PC-3 (cell line): Measurements from ENCODE around the gene TCF20. TPM values are rescaled to one million over a fixed set of nuclear protein-coding genes. Genes with fewer than 3 reads are reported as not detected.

Experiments
- ATAC-seq: fragments of 200-7000 bp; cut with Tn5 transposase; 2 replicates; pipeline ENCODE4 v1.9.1; 2020; ENCODE audit warnings: mild to moderate bottlenecking, moderate library complexity
- BruUV-seq: library from RNA; stranded (reverse); fragments of 400-500 nt; replicated peaks from 2 replicates; lab custom pipeline; 2021; lab: Mats Ljungman, UMichigan
- CTCF ChIA-PET: fragments of 300-600 bp; sonication (Branson Sonifier 250); formaldehyde crosslinking; loops from one replicate; lab custom pipeline; 2022; ENCODE audit warnings: antibody characterized with exemption; lab: Charles Lee
- POLR2A ChIA-PET: fragments of 300-600 bp; sonication (Branson Sonifier 250); formaldehyde crosslinking; loops from one replicate; lab custom pipeline; 2022; ENCODE audit warnings: antibody characterized with exemption; ENCODE audit not compliant: unreplicated experiment; lab: Charles Lee
- DNase-seq: peaks from one replicate; pipeline ENCODE4 v3.0.0-alpha.2; 2015
- H2AFZ ChIP-seq: fragments of 300-600 bp; sonication (generic); 2 replicates; pipeline ENCODE4 v1.6.0; 2016; ENCODE audit warnings: antibody characterized with exemption, low read length
- H3F3A ChIP-seq: fragments of 300-600 bp; sonication (generic); one replicate; pipeline ENCODE4 v1.6.0; 2017; ENCODE audit warnings: antibody characterized with exemption, low read length, control low read depth, mild to moderate bottlenecking; ENCODE audit not compliant: unreplicated experiment
- H3K27ac ChIP-seq: fragments of 300-600 bp; sonication (generic); 2 replicates; pipeline ENCODE4 v1.5.1; 2016; ENCODE audit warnings: mild to moderate bottlenecking, low read length
- H3K27me3 ChIP-seq: fragments of 300-600 bp; sonication (generic); 2 replicates; pipeline ENCODE4 v1.6.1; 2016; ENCODE audit warnings: low read length, mixed read lengths
- H3K36me3 ChIP-seq: fragments of 300-600 bp; sonication (generic); 2 replicates; pipeline ENCODE4 v1.6.1; 2016; ENCODE audit warnings: low read depth, mixed run types, low read length, mixed read lengths
- H3K4me1 ChIP-seq: fragments of 300-600 bp; sonication (generic); 2 replicates; pipeline ENCODE4 v1.5.1; 2016; ENCODE audit warnings: low read length; ENCODE audit not compliant: insufficient read depth
- H3K4me2 ChIP-seq: fragments of 300-600 bp; sonication (generic); 2 replicates; pipeline ENCODE4 v1.6.0; 2016; ENCODE audit warnings: low read length
- H3K4me3 ChIP-seq: fragments of 300-600 bp; sonication (generic); 2 replicates; pipeline ENCODE4 v1.5.1; 2016; ENCODE audit warnings: mild to moderate bottlenecking, low read length, mixed read lengths
- H3K79me2 ChIP-seq: fragments of 300-600 bp; sonication (generic); 2 replicates; pipeline ENCODE4 v1.6.1; 2017; ENCODE audit warnings: low read length, mixed read lengths
- H3K9ac ChIP-seq: fragments of 300-600 bp; sonication (generic); 2 replicates; pipeline ENCODE4 v1.6.0; 2016; ENCODE audit warnings: mild to moderate bottlenecking, low read length
- H3K9me2 ChIP-seq: fragments of 300-600 bp; sonication (generic); replicated peaks from 2 replicates; pipeline ENCODE4 v1.6.1; 2016; ENCODE audit warnings: mixed run types, low read length, mixed read lengths
- H3K9me3 ChIP-seq: fragments of 300-600 bp; sonication (generic); 2 replicates; pipeline ENCODE4 v1.6.1; 2016; ENCODE audit warnings: low read length, mixed read lengths
- H4K20me1 ChIP-seq: fragments of 300-600 bp; sonication (generic); 2 replicates; pipeline ENCODE4 v1.6.1; 2016; ENCODE audit warnings: low read length, mixed read lengths
- CTCF ChIP-seq: fragments of 300-600 bp; sonication (generic); conservative IDR thresholded peaks from 2 replicates; pipeline ENCODE4 v1.5.1; 2017; ENCODE audit warnings: antibody characterized with exemption, low read depth, mild to moderate bottlenecking, low read length
- EZH2 ChIP-seq: fragments of 300-600 bp; sonication (generic); IDR thresholded peaks from one replicate; pipeline ENCODE4 v1.6.1; 2017; ENCODE audit warnings: antibody characterized with exemption, mild to moderate bottlenecking, low read length; ENCODE audit not compliant: unreplicated experiment
- EZH2phosphoT487 ChIP-seq: fragments of 300-600 bp; sonication (generic); IDR thresholded peaks from 2 replicates; pipeline ENCODE4 v1.6.1; 2018; ENCODE audit warnings: mild to moderate bottlenecking, antibody characterized with exemption, low read length, borderline replicate concordance
- intact Hi-C: fragments of 100-400 bp; cut with micrococcal nuclease; formaldehyde crosslinking; loops from 2 replicates; pipeline ENCODE4 v1.9.0; 2023
- total RNA-seq: library from RNA; depleted of rRNA; stranded (reverse); fragments of >200 nt; gene quantifications from 2 replicates; pipeline ENCODE4 v1.2.3, GENCODE V29; 2014

TCF20 gene
- total RNA-seq, 1 experiment from 2014 or later, result 36.0 TPM

DNA sequence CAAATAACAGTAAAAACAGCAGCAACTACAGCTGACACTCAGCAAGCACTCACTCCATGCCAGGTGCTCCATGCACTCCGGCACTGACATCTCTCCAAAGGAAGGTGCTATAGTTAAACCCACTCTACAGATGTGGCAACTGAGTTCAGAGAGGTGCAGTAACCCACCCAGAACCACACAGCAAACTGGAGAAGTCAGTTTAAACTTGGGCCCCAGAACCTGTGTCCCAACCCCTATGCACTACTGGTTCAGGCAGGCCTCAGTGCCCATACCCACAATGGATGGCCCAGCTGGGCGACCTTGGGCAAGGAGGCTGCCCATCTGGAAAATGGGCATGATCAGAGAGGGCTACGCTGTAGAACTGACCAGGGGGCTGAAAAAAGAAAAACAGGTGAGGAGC lies 26.4 kb upstream of the TCF20 start:
- Histone ChIP-seq H3K9me3 (no peaks in the 10 kb centered on the region), H4K20me1 (no peaks in the 10 kb centered on the region), H3K79me2 (no peaks in the 10 kb centered on the region), H3K9me2 (no peaks in the 10 kb centered on the region), H3K4me2 (no peak overlapping the region), H3F3A (no peaks in the 10 kb centered on the region), H3K4me1 (no peaks in the 10 kb centered on the region), H3K27me3 (no peaks in the 10 kb centered on the region), H3K9ac (no peak overlapping the region), H3K36me3 (no peaks in the 10 kb centered on the region), H3K27ac (no peak overlapping the region), H2AFZ (no peak overlapping the region), H3K4me3 (no peak overlapping the region)
- ATAC-seq (no peak), DNase-seq (no peak)
- ChIA-PET POLR2A (no interaction called here), CTCF (interaction anchor here (0.5 kb wide), 1 partner anchor 9 kb away, joined by 13 read pairs; no protein-coding TSS in a partner anchor)
- intact Hi-C loops, result no loop called here
- TF ChIP-seq EZH2phosphoT487, result no peak
- no peak for TF ChIP-seq CTCF
- TF ChIP-seq EZH2, result no peak
- no TSS peak for BruUV-seq

DNA sequence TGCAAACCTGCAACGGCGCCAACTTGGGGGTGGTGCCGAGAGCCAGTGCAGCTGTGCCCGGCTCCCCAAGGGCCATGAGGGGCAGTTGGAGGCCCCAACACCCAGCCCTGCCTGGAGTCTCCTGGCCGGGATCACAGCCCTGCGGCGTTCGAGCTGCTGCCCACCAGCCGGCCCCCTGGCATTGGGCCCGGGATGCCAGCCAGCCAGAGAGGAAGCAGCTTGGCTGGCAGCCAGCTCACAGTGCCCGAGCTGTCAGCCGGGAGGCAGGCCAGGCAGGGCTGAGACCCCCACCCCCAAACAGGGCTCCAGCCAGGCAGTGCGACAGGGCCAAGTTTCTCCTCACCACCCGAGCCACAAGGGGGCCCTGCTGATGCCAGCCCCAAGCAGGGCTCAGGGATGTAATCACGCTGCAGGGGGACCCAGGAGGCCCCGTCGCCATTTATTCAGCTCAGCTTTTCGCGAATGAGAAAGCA lies 26.0 kb upstream of the TCF20 start:
- Histone ChIP-seq H3K4me2 (no peak overlapping the region), H3K9me2 (no peaks in the 10 kb centered on the region), H3K36me3 (no peaks in the 10 kb centered on the region), H3K27me3 (no peaks in the 10 kb centered on the region), H3K4me1 (no peaks in the 10 kb centered on the region), H4K20me1 (no peaks in the 10 kb centered on the region), H3K9ac (no peak overlapping the region), H3K9me3 (no peaks in the 10 kb centered on the region), H3K4me3 (no peak overlapping the region), H3K79me2 (no peaks in the 10 kb centered on the region), H3K27ac (no peak overlapping the region), H3F3A (no peaks in the 10 kb centered on the region), H2AFZ (no peak overlapping the region)
- CTCF ChIA-PET, result no interaction called here
- DNase-seq (no peak), ATAC-seq (no peak)
- POLR2A ChIA-PET, result no interaction called here
- intact Hi-C loops, result no loop called here
- TF ChIP-seq CTCF, result peak; percentile 26; the same call in 1 of the 2 replicates
- TF ChIP-seq EZH2phosphoT487, result no peak
- no TSS peak for BruUV-seq

DNA sequence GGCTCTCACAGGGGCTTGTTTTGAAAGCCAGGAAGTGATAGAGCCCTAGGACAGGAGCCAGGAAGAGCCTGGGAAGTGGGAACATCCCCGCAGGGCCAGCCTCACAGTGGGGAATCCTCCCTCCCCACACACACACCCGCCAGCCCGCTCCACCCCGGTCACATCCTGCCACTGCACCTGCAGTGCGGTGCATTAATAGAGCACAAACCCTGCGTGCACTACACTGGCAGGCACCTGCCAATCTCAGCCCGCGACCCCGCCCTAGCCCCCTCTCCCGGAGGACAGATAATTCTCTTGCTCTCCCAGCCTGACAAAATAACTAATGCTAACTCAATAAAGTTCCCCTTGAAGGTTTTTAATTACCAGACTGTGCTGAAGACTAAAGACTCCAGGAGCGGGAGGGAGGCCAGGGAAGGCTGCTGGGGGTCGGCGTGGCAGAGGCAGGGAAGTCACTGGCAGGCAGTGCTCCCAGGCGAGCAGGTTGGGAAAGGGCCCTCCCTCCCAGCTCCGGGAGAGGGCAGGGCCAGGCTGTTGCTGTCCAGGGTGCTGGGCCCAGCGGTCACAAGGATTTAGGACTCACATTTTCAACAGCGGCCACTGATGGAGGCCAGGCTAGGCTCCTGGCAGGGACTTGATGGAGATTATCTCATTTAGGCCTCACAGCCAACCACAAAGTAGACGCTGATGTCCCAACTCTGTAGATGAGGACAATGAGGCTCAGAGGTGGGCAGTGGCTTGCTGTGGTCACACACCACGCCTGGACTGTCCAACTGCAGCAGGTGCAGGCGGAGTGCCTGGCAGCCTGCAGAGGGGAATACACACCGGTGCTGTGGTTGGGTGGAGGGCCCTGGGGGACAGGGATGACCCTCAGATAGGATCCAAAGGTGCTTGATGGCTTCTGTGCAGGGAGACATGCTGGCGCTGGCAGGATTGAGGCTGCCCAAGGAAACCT lies 23.9 kb upstream of the TCF20 start:
- TF ChIP-seq EZH2phosphoT487 (no peak), EZH2 (no peak), CTCF (no peak)
- no peak overlapping the region for H3K4me3 ChIP-seq
- no peaks in the 10 kb centered on the region for H3K27me3 ChIP-seq
- ChIA-PET POLR2A (no interaction called here), CTCF (no interaction called here)
- DNase-seq (peak; percentile 23), ATAC-seq (peak; percentile 40; the same call in 1 of the 2 replicates)
- no peaks in the 10 kb centered on the region for H3K4me1 ChIP-seq
- H3K79me2 ChIP-seq, result no peaks in the 10 kb centered on the region
- no peak overlapping the region for H2AFZ ChIP-seq
- BruUV-seq, result no TSS peak
- intact Hi-C loops, result no loop called here
- H3K9ac ChIP-seq, result no peak overlapping the region
- H3K9me3 ChIP-seq, result no peaks in the 10 kb centered on the region
- H3K4me2 ChIP-seq, result no peak overlapping the region
- H3K9me2 ChIP-seq, result no peaks in the 10 kb centered on the region
- H3K27ac ChIP-seq, result no peak overlapping the region
- H3K36me3 ChIP-seq, result no peaks in the 10 kb centered on the region
- H4K20me1 ChIP-seq, result no peaks in the 10 kb centered on the region
- H3F3A ChIP-seq, result no peaks in the 10 kb centered on the region
